Measurements from ENCODE around the gene ADGRE2. TPM values are rescaled to one million over a fixed set of nuclear protein-coding genes. Genes with fewer than 3 reads are reported as not detected.
"Not testable (repeated sequence)": the region's sequence is repeated elsewhere in the genome, so short reads cannot be mapped to it uniquely, and the experiment has no call there.

ADGRE2 gene
- total RNA-seq, 4 donors from 2014 or later, result 0.49 to 5.8 (median 4.0) TPM

DNA sequence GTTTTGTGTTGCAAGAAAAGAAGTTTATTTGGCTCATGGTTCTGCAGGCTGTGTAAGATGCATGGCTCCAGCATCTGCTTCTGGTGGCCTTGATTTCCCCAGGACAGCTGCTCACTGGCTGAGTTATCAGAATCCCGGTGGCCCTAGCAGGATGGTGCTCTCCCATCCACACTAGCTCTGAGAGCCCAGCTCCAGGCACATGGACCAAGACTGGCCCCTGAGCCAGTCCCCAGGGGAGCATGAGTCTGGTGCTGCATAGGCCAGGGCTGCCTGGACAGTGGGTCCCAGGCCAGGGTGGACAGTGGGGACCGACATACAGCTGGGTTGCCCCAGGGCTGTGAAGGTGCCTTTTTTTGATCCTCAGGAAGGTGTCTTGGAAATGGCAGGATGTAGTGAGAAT, 10.4 kb downstream of the ADGRE2 start:
- intact Hi-C loops (cut with DNase I), result no loop called here
- DNase-seq, result no peak
- TF ChIP-seq, protein P1, sequence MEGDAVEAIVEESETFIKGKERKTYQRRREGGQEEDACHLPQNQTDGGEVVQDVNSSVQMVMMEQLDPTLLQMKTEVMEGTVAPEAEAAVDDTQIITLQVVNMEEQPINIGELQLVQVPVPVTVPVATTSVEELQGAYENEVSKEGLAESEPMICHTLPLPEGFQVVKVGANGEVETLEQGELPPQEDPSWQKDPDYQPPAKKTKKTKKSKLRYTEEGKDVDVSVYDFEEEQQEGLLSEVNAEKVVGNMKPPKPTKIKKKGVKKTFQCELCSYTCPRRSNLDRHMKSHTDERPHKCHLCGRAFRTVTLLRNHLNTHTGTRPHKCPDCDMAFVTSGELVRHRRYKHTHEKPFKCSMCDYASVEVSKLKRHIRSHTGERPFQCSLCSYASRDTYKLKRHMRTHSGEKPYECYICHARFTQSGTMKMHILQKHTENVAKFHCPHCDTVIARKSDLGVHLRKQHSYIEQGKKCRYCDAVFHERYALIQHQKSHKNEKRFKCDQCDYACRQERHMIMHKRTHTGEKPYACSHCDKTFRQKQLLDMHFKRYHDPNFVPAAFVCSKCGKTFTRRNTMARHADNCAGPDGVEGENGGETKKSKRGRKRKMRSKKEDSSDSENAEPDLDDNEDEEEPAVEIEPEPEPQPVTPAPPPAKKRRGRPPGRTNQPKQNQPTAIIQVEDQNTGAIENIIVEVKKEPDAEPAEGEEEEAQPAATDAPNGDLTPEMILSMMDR (IDR thresholded peaks at IDR 0.05), result no peak
- TF ChIP-seq POLR2A (IDR thresholded peaks at IDR 0.05), result no peak

DNA sequence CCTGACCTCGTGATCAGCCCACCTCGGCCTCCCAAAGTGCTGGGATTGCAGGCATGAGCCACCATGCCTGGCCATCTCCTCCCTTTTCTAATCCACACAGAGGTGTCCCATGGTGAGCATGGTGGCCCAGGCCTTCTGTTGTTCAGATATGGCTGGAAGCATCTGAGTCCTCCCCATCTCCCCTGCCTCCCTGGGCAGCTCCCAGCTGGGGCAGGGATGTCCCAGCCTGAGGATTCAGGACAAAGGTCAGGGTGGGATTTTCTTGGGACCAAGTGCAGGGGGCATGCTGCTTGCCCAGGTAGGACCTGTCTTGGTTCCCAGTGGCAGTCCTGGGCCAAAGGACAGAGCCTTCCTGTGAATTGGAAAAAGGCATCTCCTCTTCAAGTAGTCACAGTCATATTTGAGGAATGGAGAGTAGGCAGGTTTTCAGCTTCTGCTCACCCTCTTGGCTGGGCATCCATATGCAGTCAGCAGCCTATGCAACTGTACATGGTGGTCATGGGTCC, 10.8 kb downstream of the ADGRE2 start:
- Histone ChIP-seq H3K4me1 (no peaks in the 10 kb centered on the region), H3K27ac (no peak overlapping the region), H3K36me3 (no peaks in the 10 kb centered on the region), H3K4me3 (no peak overlapping the region), H3K9me3 (no peaks in the 10 kb centered on the region), H3K27me3 (peaks cover 0 to 9% (median 0%) of the 10 kb centered on the region in 4 donors)
- no peak for DNase-seq
- intact Hi-C loops (cut with DNase I), result no loop called here
- 93 to 100% methylated on average over 1 to 2 of the region's 2 CpGs for WGBS, 2 donors
- TF ChIP-seq POLR2A (IDR thresholded peaks at IDR 0.05), result no peak
- TF ChIP-seq, protein P1 (IDR thresholded peaks at IDR 0.05), result no peak

More for the DNA sequence above, 10.4 kb downstream of the ADGRE2 start:
- 60% methylated on average over 1 of the region's 2 CpGs; no CpG with 5 or more reads in 1 of the 2 donors for WGBS, 2 donors
- peaks cover 0 to 9% (median 0%) of the 10 kb centered on the region in 4 donors for H3K27me3 ChIP-seq
- H3K36me3 ChIP-seq, result no peaks in the 10 kb centered on the region
- no peak overlapping the region for H3K27ac ChIP-seq
- H3K4me1 ChIP-seq, result no peaks in the 10 kb centered on the region
- no peak overlapping the region for H3K4me3 ChIP-seq
- no peaks in the 10 kb centered on the region for H3K9me3 ChIP-seq

DNA sequence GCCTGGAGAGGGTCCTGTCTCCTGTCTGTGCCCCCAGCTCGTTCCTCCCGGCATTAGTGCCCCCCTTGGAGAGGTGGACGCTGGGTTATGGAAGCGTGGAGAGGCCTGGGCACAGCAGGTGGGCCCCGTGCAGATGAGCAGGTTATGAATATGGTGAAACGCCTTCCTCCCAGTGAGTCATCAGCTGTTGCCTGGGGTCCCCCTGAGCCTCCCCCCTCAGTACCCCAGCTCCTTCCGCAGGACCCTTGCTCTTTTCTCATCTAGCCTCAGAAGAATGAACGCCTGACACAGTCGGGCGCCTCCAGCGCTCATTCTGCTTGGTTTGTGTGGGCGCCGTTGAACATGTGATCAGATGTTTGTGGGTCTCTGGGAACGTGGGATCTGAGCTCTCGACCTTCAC, 12.5 kb downstream of the ADGRE2 start:
- intact Hi-C loops (cut with DNase I); DNase-seq; H3K36me3 ChIP-seq; H3K4me1 ChIP-seq; H3K27ac ChIP-seq; H3K9me3 ChIP-seq; H3K4me3 ChIP-seq; H3K27me3 ChIP-seq: not testable (repeated sequence)
- 86 to 93% methylated on average over 3 to 8 of the region's 15 CpGs for WGBS, 2 donors

DNA sequence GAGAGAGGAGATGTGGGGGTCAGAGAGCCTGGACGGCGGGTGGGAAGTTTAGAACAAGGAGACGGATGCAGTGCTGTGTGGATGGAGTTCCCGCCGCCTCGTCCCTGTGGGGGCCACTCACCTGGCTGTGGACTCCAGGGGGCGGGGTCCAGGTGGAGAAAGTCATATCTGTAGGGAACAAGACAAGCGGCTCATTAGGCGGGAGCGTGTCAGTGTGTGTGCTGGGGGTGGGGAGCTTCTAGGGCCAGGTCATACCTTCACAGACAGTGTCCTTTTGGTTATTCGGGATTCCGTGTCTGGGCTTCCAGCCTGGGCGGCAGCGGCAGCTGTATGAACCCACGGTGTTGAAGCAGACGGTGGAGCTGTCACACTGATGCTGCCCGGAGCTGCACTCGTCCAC, 13.0 kb downstream of the ADGRE2 start:
- H3K36me3 ChIP-seq; intact Hi-C loops (cut with DNase I); H3K4me1 ChIP-seq; DNase-seq; H3K4me3 ChIP-seq; H3K9me3 ChIP-seq; H3K27me3 ChIP-seq; H3K27ac ChIP-seq: not testable (repeated sequence)
- 93 to 94% methylated on average over 3 to 8 of the region's 18 CpGs for WGBS, 2 donors

DNA sequence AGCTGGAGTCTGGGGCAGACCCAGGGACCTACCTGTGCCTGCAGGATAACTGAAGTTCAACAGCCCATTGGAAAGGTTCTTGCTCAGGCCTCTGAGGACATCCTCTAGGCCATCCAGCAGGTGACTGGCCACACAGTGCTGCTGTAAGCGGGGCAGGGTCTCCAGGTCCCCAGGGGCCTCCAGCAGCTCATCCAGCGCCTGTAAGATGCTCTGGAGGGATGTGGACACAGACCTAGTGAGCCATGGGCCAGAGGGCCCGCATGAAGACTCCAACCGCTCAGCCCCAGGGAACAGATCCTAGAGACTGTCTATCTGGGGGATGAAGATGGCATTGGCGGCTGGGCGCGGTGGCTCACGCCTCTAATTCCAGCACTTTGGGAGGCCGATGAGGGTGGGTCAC, 14.0 kb downstream of the ADGRE2 start:
- intact Hi-C loops (cut with DNase I), result no loop called here
- no peak overlapping the region for H3K27ac ChIP-seq
- H3K4me1 ChIP-seq, result peaks cover 0 to 2% (median 0%) of the 10 kb centered on the region in 3 donors
- no peak for DNase-seq
- 74 to 94% methylated on average over 4 to 6 of the region's 9 CpGs for WGBS, 2 donors
- no peak overlapping the region for H3K4me3 ChIP-seq
- no peaks in the 10 kb centered on the region for H3K36me3 ChIP-seq
- peaks cover 0 to 9% (median 0%) of the 10 kb centered on the region in 4 donors for H3K27me3 ChIP-seq
- no peaks in the 10 kb centered on the region for H3K9me3 ChIP-seq
- TF ChIP-seq POLR2A (IDR thresholded peaks at IDR 0.05), result no peak
- TF ChIP-seq, protein P1 (IDR thresholded peaks at IDR 0.05), result no peak

DNA sequence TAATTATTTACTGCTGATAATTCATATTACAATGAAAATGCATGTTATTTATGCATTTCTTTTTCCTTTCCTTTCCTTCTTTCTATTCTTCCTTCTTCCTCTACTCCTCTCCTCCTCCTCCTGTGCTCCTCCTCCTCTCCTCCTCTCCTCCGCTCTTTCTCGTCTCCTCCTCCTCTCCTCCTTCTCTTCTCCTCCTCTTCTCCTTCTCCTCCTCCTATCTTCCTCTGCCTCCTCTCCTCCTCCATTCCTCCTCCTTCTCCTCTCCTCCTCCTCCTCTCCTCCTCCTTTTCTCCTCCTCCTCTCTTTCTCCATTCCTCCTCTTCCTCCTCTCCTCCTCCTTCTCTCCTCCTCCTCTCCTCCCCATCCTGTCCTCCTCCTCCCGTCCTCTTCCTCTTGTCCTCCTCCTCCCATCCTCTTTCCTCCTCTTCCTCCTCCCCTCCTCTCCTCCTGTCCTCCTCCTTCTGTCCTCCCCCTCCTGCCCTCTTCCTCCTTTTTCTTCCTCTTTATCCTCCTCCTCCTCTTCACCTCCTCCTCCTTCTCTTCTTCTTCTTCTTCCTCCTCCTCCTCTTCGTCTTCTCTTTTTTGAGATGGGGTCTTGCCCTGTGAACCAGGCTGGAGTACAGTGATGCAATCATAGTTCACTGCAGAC, 14.7 kb downstream of the ADGRE2 start:
- Histone ChIP-seq H3K36me3 (no peaks in the 10 kb centered on the region), H3K27me3 (peaks cover 0 to 9% (median 0%) of the 10 kb centered on the region in 4 donors), H3K4me1 (peaks cover 0 to 6% (median 0%) of the 10 kb centered on the region in 3 donors), H3K9me3 (no peaks in the 10 kb centered on the region), H3K27ac (no peak overlapping the region), H3K4me3 (no peak overlapping the region)
- intact Hi-C loops (cut with DNase I), result no loop called here
- TF ChIP-seq, protein P1 (IDR thresholded peaks at IDR 0.05), result no peak
- no peak for TF ChIP-seq POLR2A (IDR thresholded peaks at IDR 0.05)
- WGBS, 2 donors, result 66 to 70% methylated on average over 4 of the region's 4 CpGs
- no peak for DNase-seq

Data from esophagus squamous epithelium (tissue), 5 donors.